ENCODE measurements around the gene ABHD8.

- TF ChIP-seq FOXM1 (IDR thresholded peaks at IDR 0.05; ENCODE audit: borderline replicate concordance) (no peak), SP1 (IDR thresholded peaks at IDR 0.05) (no peak), NFRKB (IDR thresholded peaks at IDR 0.05) (no peak), FOXK2 (IDR thresholded peaks at IDR 0.05) (no peak), ELF4 (IDR thresholded peaks at IDR 0.05) (no peak), ARNT (IDR thresholded peaks at IDR 0.05) (no peak), SUZ12 (IDR thresholded peaks at IDR 0.05) (no peak), FOXA1 (IDR thresholded peaks at IDR 0.05) (no peak), LEF1 (IDR thresholded peaks at IDR 0.05; ENCODE audit: borderline replicate concordance) (no peak), BHLHE40 (IDR thresholded peaks at IDR 0.05; ENCODE audit: borderline replicate concordance) (no peak), HDGF (IDR thresholded peaks at IDR 0.05; ENCODE audit: borderline replicate concordance) (no peak), TARDBP (IDR thresholded peaks at IDR 0.05) (no peak)
These were observed 4.7 kb upstream of the ABHD8 start for GRCh38 chr19:17307876-17308377.

All from HEK293T (cell line).